GM18498 (cell line): ENCODE results near the gene ISM1.
"Not testable (repeated sequence)": the region's sequence is repeated elsewhere in the genome, so short reads cannot be mapped to it uniquely, and the experiment has no call there.

Experiments used
- ATAC-seq: cut with Tn5 transposase; IDR thresholded peaks from one replicate; pipeline ENCODE4 v1.9.1; 2021; ENCODE audit warnings: mild to moderate bottlenecking, moderate library complexity; ENCODE audit not compliant: unreplicated experiment

ISM1 gene

DNA sequence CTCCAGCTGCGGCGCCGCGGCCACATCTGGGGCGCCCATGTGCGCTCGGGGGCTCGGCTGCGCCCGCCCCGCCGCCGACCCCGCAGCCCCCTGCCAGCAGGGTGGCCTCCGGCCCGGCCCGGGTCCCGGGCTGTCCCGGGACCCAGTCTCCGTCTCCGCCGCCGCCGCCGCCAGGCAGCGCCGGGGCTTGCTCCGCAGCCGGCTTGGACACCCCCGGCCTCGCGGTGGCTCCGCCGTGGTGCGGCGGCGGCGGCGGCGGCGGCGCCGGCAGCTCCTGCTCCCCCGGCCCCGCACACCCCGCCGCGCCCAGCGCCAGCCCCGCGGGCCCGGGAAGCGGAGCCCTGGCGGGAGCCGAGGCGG is 219 bp downstream of the ISM1 start:
- peak; percentile 43 for ATAC-seq

DNA sequence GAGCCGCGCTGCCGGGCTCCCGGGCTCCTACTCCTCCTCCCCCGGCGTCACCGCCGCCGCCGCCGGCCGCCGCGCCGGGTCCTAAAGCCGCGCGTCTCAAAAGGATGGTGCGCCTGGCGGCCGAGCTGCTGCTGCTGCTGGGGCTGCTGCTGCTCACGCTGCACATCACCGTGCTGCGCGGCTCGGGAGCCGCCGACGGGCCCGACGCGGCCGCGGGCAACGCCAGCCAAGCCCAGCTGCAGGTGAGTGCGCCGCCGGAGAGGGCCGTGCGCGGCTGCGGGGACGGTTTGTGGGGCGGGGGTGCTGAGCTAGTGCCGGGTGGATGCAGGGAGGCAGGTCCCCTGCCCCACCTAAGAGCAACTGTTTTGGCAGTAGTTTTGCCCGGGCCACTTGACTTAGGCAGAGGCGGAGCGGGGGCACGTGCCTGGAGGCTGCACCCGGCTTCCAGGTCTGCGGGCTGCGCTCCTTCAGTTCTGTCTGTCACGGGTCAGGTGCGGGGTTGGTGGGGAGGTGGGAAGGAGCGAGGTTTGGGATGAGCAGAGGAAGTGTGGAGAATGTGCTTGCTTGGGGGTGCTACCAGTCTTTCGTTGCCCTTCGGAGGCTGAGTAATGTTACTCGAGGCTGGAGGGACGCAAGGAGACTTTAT is 722 bp downstream of the ISM1 start:
- ATAC-seq = peak; percentile 94

GRCh38 chr20:13222319-13222716 is 1.2 kb downstream of the ISM1 start:
- ATAC-seq = no peak

GRCh38 chr20:13223736-13224520 is 2.9 kb downstream of the ISM1 start:
- ATAC-seq = no peak

- ATAC-seq = no peak
Observed at GRCh38 chr20:13226367-13226766, 5.3 kb downstream of the ISM1 start.

DNA sequence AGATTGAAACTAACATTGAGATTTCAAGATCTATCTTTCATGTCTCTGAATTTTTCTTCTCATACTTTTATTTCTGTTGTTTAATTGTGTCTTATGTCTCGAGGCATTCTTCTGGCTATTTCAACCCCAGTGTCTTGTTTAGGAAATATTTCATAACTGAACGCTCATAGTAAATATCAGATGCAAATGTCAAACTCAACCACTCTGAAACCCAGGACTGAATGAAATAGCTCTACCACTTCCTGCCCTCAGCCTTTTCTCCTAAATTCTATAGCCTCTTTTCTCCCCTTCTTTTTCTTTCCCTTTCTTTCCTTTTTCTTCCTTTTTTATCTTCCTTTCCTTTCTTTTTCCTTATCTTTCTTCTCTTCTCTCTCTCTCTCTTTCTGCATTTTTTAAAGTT is 7.7 kb downstream of the ISM1 start:
- no peak for ATAC-seq

GRCh38 chr20:13229538-13229937 is 8.5 kb downstream of the ISM1 start:
- peak; percentile 88 for ATAC-seq

GRCh38 chr20:13231031-13231752 is 10.1 kb downstream of the ISM1 start:
- ATAC-seq = no peak

GRCh38 chr20:13232999-13233398 is 11.9 kb downstream of the ISM1 start:
- ATAC-seq = no peak

GRCh38 chr20:13234961-13235360 is 13.9 kb downstream of the ISM1 start:
- ATAC-seq = no peak

DNA sequence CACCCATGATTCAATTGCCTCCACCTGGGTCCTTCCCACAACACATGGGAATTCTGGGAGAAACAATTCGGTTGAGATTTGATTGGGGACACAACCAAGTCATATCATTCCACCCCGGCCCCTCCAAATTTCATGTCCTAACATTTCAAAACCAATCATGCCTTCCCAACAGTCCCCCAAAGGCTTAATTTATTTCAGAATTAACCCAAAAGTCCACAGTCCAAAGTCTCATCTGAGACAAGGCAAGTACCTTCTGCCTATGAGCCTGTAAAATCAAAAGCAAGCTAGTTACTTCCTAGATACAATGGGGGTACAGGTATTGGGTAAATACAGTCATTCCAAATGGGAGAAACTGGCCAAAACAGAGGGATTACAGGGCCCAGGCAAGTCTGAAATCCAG is 15.3 kb downstream of the ISM1 start:
- not testable (repeated sequence) for ATAC-seq

- no peak for ATAC-seq
Observed at GRCh38 chr20:13236990-13237720, 16.1 kb downstream of the ISM1 start.

DNA sequence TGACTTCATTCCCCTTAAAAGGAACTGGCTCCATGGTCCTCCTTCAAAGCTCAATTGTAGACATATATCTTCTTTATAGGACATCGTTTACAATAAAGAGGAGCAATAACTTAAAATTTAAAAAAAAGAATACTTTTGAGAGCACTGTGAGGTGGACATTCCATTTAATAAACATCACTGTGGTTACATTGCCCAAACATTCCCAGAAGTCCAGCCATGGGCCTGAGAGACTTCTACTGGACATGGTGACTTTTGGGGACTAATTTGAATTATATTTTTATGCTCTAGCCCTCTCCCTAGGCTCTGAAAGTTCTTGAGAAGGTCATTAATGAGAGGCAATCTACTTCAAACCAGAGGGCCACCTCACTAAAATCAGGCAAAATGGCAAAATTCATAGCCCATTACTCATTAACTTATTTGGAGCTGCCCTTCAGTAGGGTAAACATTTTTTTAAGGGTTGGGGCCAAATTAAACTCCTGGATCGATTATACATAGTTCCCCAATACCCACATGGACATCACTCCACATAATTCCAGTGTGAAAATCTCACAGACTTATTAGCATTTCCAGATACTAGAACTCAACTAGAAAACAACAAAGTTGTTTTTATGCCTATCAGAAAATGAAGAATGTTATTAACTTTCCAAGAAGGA is 17.1 kb downstream of the ISM1 start:
- no peak for ATAC-seq

DNA sequence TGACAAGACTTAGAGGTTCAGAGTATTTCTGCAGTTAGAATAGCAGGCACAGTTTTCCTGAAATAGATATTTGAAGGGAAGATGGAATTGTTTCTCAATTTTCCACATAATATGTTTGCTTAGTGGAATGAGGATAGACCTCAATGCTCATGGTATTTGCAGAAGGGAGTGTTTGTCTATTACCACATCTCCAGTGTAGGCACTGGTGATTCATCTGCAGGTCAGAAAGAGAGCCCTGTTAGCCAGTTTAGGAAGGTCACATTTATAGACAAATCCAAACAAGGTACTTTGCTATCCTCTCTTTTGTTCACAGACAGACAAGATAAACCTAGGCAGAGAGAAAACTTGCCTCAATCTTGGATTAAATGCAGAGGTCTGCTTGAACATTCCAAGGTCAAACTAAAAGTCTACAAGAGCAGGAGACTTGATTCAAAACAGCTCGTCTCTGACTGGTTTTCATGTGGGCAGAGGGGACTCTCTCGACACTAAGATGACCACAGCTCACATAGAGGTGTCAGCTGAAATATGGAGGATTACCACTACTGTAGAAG is 22.8 kb downstream of the ISM1 start:
- no peak for ATAC-seq

DNA sequence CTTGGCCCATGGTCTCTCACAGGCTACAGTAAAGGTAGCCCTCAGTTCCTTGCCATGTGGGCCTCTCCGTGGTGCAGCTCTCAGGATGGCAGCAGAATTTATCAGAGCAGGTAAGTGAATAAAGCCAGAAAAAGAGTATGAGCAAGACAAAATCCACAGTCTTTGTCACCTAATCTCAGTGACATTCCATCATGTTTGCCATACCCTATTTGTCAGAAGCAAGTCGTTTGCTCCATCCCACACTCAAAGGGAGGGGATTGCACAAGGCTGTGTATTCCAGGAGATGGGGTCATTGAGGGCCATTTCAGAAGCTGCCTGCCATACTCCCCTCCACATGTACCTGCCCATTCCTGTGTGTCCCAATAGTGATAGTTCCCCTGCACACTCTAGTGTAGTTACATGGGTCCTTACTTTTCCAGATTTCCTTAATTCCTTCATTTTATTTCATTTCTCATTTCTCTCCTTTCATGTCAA is 24.2 kb downstream of the ISM1 start:
- ATAC-seq = no peak

- no peak for ATAC-seq
Observed at GRCh38 chr20:13249118-13249797, 28.2 kb downstream of the ISM1 start.

DNA sequence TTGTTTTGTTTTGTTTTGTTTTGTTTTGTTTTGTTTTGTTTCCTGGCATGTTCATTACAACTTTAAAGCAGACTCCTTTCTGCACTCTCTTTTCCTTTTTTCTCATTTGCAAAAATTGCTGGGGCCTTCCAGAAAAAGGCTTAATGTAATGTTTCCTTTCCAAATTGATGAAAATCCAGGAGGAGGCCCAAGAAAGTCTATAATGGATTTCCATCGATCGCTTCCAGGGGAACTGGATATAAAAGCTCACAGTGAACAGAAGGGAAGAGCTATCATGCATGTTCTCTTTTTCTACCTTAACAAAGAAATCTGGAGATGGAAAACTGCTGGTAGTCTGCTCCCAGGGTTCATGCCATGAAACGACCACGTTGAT is 28.7 kb downstream of the ISM1 start:
- no peak for ATAC-seq

DNA sequence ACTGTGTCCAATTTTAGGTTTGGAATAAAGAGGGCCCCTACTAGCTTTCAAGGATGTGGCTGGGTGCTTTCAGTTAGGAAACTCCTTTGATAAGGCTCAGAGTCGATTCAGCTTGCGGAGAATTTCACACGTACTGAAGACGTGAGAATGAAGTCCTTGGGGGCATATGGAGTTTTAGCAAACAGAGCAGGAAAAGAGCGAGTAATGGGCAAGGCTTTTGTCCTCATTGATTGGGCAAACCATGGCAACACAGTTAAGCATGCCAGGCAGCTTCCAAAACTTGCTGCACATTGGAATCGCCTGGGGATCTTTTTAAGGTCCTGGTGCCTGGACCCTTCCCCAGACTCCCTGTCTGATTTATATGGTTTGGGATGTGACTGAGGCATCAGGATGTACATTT is 29.2 kb downstream of the ISM1 start:
- no peak for ATAC-seq

GRCh38 chr20:13251106-13251903 is 30.2 kb downstream of the ISM1 start:
- ATAC-seq = no peak
